H1 (cell line): ENCODE results near the gene SAT1. TPM values are rescaled to one million over a fixed set of nuclear protein-coding genes. Genes with fewer than 3 reads are reported as not detected.

Experiments used
- CBX8 ChIP-seq: fragments of 300-800, 300-1000 bp; sonication (generic); IDR thresholded peaks from 2 replicates; pipeline ENCODE4 v1.7.1; 2016; ENCODE audit warnings: low read depth, low read length, borderline replicate concordance
- GABPA ChIP-seq: IDR thresholded peaks from 2 replicates; pipeline ENCODE4 v1.6.1; 2011; ENCODE audit warnings: mild to moderate bottlenecking, low read length, moderate library complexity, borderline replicate concordance; ENCODE audit not compliant: insufficient read depth
- KDM1A ChIP-seq: fragments of 200-600, 300-600 bp; sonication (generic); IDR thresholded peaks from 2 replicates; pipeline ENCODE4 v1.7.1; 2016; ENCODE audit warnings: mild to moderate bottlenecking, low read length, borderline replicate concordance
- NRF1 ChIP-seq: IDR thresholded peaks from 2 replicates; pipeline ENCODE4 v1.6.1; 2011; ENCODE audit warnings: mild to moderate bottlenecking, low read depth, low read length, improper control_type of control experiment
- RAD21 ChIP-seq, 2 experiments: IDR thresholded peaks in 1 of 2; conservative IDR thresholded peaks in 1 of 2; 2 replicates each; pipeline ENCODE4 v1.6.1; 2011; ENCODE audit warnings: low read depth in 2 of 2, low read length in 2 of 2, improper control_type of control experiment in 1 of 2, inconsistent platforms in 1 of 2, mild to moderate bottlenecking in 1 of 2, moderate library complexity in 1 of 2
- SAP30 ChIP-seq: fragments of 300-600 bp; sonication (generic); IDR thresholded peaks from 2 replicates; pipeline ENCODE4 v1.7.1; 2012; ENCODE audit warnings: low read length, moderate library complexity, mild to moderate bottlenecking, inconsistent platforms; ENCODE audit not compliant: insufficient read depth, insufficient replicate concordance
- SIN3A ChIP-seq, 2 experiments: IDR thresholded peaks in 1 of 2; conservative IDR thresholded peaks in 1 of 2; 2 replicates each; pipeline ENCODE4 v1.6.1; 2011 to 2012; ENCODE audit warnings: low read length in 2 of 2, improper control_type of control experiment in 1 of 2, low read depth in 1 of 2, mild to moderate bottlenecking in 1 of 2
- TAF7 ChIP-seq: optimal IDR thresholded peaks from 2 replicates; pipeline ENCODE3; 2011; ENCODE audit warnings: low read depth, mild to moderate bottlenecking, inconsistent platforms, low read length, moderate library complexity, borderline replicate concordance
- polyA plus RNA-seq, 7 experiments: library from polyadenylated mRNA; depleted of rRNA in 3 of 7; stranded (reverse) in 5 of 7; unstranded in 2 of 7; fragments of >200 nt in 5 of 7; fragments of 200-250 nt in 2 of 7; gene quantifications; 1 replicate in 5 of 7; 2 replicates in 1 of 7; 4 replicates in 1 of 7; pipeline versions ENCODE4 v1.2.1 to v1.2.3, GENCODE V29; 2011 to 2013; ENCODE audit warnings: missing spikeins in 2 of 7, mixed read lengths in 2 of 7
- total RNA-seq: library from RNA; stranded (reverse); fragmentation: NEBNext Ultra II Directional; extraction: Animal tissue kit (Norgen Biotek cat#: 25700); gene quantifications from 2 replicates; pipeline ENCODE4 v1.2.1, GENCODE V29; 2021
- TF ChIP-seq, protein P1 (sequence below): fragments of 300-600 bp; sonication (generic); IDR thresholded peaks from 2 replicates; pipeline ENCODE4 v1.7.1; 2012; ENCODE audit warnings: low read length, moderate library complexity, mild to moderate bottlenecking, inconsistent platforms; ENCODE audit not compliant: insufficient replicate concordance

SAT1 gene
- total and polyA plus RNA-seq, 2 of the 8 experiments (the other 6 are each of a cell fraction or from before 2014, with no cell fraction given) = 29.2 to 36.8 TPM

- TF ChIP-seq, protein P1, sequence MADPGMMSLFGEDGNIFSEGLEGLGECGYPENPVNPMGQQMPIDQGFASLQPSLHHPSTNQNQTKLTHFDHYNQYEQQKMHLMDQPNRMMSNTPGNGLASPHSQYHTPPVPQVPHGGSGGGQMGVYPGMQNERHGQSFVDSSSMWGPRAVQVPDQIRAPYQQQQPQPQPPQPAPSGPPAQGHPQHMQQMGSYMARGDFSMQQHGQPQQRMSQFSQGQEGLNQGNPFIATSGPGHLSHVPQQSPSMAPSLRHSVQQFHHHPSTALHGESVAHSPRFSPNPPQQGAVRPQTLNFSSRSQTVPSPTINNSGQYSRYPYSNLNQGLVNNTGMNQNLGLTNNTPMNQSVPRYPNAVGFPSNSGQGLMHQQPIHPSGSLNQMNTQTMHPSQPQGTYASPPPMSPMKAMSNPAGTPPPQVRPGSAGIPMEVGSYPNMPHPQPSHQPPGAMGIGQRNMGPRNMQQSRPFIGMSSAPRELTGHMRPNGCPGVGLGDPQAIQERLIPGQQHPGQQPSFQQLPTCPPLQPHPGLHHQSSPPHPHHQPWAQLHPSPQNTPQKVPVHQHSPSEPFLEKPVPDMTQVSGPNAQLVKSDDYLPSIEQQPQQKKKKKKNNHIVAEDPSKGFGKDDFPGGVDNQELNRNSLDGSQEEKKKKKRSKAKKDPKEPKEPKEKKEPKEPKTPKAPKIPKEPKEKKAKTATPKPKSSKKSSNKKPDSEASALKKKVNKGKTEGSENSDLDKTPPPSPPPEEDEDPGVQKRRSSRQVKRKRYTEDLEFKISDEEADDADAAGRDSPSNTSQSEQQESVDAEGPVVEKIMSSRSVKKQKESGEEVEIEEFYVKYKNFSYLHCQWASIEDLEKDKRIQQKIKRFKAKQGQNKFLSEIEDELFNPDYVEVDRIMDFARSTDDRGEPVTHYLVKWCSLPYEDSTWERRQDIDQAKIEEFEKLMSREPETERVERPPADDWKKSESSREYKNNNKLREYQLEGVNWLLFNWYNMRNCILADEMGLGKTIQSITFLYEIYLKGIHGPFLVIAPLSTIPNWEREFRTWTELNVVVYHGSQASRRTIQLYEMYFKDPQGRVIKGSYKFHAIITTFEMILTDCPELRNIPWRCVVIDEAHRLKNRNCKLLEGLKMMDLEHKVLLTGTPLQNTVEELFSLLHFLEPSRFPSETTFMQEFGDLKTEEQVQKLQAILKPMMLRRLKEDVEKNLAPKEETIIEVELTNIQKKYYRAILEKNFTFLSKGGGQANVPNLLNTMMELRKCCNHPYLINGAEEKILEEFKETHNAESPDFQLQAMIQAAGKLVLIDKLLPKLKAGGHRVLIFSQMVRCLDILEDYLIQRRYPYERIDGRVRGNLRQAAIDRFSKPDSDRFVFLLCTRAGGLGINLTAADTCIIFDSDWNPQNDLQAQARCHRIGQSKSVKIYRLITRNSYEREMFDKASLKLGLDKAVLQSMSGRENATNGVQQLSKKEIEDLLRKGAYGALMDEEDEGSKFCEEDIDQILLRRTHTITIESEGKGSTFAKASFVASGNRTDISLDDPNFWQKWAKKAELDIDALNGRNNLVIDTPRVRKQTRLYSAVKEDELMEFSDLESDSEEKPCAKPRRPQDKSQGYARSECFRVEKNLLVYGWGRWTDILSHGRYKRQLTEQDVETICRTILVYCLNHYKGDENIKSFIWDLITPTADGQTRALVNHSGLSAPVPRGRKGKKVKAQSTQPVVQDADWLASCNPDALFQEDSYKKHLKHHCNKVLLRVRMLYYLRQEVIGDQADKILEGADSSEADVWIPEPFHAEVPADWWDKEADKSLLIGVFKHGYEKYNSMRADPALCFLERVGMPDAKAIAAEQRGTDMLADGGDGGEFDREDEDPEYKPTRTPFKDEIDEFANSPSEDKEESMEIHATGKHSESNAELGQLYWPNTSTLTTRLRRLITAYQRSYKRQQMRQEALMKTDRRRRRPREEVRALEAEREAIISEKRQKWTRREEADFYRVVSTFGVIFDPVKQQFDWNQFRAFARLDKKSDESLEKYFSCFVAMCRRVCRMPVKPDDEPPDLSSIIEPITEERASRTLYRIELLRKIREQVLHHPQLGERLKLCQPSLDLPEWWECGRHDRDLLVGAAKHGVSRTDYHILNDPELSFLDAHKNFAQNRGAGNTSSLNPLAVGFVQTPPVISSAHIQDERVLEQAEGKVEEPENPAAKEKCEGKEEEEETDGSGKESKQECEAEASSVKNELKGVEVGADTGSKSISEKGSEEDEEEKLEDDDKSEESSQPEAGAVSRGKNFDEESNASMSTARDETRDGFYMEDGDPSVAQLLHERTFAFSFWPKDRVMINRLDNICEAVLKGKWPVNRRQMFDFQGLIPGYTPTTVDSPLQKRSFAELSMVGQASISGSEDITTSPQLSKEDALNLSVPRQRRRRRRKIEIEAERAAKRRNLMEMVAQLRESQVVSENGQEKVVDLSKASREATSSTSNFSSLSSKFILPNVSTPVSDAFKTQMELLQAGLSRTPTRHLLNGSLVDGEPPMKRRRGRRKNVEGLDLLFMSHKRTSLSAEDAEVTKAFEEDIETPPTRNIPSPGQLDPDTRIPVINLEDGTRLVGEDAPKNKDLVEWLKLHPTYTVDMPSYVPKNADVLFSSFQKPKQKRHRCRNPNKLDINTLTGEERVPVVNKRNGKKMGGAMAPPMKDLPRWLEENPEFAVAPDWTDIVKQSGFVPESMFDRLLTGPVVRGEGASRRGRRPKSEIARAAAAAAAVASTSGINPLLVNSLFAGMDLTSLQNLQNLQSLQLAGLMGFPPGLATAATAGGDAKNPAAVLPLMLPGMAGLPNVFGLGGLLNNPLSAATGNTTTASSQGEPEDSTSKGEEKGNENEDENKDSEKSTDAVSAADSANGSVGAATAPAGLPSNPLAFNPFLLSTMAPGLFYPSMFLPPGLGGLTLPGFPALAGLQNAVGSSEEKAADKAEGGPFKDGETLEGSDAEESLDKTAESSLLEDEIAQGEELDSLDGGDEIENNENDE = no peak
- TF ChIP-seq SIN3A (conservative IDR thresholded peaks at IDR 0.05 in 1 of 2, IDR thresholded peaks at IDR 0.05 in 1 of 2; ENCODE audit: low read depth in 1 of 2, low read length in 2 of 2) (no peak), RAD21 (IDR thresholded peaks at IDR 0.05 in 1 of 2, conservative IDR thresholded peaks at IDR 0.05 in 1 of 2; ENCODE audit: low read depth in 2 of 2, low read length in 2 of 2) (no peak), TAF7 (no peak), CBX8 (no peak), NRF1 (no peak), KDM1A (no peak), GABPA (no peak), SAP30 (no peak)
These were observed 30.8 kb downstream of the SAT1 start (continued) for GRCh38 chrX:23813808-23814207.
